Measurements from ENCODE around the gene DNAJC5. TPM values are rescaled to one million over a fixed set of nuclear protein-coding genes. Genes with fewer than 3 reads are reported as not detected.

DNAJC5 gene
- total RNA-seq, 1 donor from 2014 or later, result 54.5 TPM

DNA sequence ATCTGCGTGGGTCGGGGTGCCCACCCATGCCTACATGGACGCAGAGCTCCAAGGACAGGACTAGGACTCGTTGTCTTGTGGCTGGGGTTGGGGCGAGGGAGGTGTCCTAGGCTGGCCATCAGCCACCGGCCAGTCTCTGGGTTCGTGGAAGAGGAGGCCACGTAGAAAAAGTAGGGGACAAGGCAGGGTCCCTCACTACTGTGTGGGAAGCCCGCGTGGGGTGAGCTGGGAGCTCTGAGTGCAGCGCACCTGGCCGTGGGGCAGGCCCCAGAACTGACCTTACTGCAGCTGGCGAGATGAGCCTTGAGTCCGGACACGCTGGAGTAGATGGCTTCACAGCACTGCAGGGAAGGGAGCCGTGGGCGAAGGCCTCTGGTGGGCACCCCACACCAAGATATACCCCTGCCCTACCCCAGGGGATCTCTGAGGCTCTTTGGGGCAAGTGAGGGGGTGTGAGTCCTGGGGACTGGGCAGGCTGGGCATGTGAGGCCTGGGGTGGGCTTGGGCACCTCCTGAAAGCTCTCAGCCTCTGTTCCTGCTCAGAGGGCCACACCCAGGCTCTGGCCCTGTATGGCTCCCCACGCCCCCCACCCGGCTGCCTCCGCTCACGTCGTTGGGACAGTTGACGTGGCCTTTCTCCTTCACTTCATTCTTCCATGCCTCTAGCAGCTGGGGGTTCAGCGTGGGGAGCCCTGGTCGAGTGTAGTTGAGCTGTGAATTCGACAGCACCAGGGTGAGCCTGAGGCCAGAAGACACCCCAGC, 66.9 kb downstream of the DNAJC5 start:
- DNase-seq, result no peak
- TF ChIP-seq, protein P1, sequence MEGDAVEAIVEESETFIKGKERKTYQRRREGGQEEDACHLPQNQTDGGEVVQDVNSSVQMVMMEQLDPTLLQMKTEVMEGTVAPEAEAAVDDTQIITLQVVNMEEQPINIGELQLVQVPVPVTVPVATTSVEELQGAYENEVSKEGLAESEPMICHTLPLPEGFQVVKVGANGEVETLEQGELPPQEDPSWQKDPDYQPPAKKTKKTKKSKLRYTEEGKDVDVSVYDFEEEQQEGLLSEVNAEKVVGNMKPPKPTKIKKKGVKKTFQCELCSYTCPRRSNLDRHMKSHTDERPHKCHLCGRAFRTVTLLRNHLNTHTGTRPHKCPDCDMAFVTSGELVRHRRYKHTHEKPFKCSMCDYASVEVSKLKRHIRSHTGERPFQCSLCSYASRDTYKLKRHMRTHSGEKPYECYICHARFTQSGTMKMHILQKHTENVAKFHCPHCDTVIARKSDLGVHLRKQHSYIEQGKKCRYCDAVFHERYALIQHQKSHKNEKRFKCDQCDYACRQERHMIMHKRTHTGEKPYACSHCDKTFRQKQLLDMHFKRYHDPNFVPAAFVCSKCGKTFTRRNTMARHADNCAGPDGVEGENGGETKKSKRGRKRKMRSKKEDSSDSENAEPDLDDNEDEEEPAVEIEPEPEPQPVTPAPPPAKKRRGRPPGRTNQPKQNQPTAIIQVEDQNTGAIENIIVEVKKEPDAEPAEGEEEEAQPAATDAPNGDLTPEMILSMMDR (IDR thresholded peaks at IDR 0.05), result no peak
- H3K4me3 ChIP-seq, result no peak overlapping the region
- no peaks in the 10 kb centered on the region for H3K9me3 ChIP-seq
- no peaks in the 10 kb centered on the region for H3K27me3 ChIP-seq (ENCODE audit: low read depth)
- no peak for ATAC-seq
- H3K36me3 ChIP-seq, result peaks cover 47% of the 10 kb centered on the region
- H3K4me1 ChIP-seq, result peaks cover 10% of the 10 kb centered on the region
- no peak overlapping the region for H3K27ac ChIP-seq
- intact Hi-C loops (cut with DNase I), result no loop called here

DNA sequence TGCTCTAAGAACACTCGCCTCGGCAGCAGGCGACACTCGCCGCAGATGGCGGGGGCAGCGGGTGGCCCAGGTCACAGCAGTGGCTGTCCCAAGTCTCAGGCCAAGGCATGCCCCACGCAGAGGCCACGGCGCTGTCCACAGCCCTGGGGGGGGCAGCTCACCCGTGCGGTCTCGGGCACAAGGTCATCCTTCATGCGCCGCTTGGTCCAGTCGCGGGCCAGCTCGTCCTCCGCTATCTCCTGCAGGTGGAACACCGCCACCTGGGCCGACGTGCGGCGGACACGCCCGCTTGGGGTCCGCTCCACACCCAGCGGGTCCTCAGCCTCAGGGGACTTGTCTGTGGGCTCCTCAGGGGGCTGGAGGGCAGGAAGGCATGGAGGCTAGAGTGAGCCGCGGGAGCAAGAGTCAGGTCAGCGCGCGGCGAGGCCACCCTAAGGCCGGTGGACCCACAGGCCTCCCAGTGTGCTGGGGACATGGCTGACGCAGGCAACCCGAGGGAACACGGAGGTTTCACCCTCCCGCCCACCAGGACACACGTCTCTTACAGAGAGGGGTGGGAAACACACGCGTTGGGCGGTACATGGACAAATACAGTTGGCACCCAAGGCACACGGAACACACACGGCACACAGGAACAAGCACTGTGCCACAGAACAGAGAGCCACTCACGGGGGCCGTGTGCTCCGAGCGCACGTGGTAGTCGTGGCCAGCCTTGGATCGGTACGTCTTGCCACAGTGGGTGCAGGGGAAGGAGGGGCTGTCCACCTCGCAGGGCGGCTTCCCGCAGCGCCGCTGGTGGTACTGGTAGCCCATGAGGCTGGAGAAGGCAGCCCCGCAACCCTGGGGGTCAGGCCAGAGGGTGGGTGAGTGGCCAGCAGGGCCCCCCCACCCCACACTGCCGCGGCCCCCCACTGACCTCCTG, 67.8 kb downstream of the DNAJC5 start:
- Histone ChIP-seq H3K27me3 (ENCODE audit: low read depth) (no peaks in the 10 kb centered on the region), H3K36me3 (peaks cover 55% of the 10 kb centered on the region), H3K4me3 (no peak overlapping the region), H3K4me1 (peaks cover 3% of the 10 kb centered on the region), H3K27ac (no peak overlapping the region), H3K9me3 (no peaks in the 10 kb centered on the region)
- DNase-seq (no peak), ATAC-seq (peak in 1 of 2 donors; percentile 4)
- intact Hi-C loops (cut with DNase I), result no loop called here
- TF ChIP-seq, protein P1 (IDR thresholded peaks at IDR 0.05), result no peak

DNA sequence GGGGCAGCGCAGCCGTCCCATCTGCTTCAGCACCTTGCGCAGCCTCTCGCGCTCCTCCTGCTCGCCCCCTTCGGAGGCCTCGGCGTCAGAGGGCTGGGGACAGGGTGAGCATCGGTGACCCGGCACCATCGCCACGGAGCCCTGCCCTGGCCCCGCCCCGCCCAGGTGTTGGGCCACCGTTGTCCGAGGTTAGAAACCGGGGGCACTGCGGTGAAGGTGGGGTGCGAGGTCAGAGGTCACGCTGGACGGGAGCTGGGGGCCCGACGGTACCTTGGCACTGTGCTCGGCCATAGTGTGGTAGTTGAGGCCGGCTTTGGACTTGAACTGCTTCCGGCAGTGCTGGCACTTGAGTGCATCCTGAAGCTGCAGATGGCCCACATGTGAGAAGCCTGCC, 68.4 kb downstream of the DNAJC5 start:
- Histone ChIP-seq H3K4me3 (no peak overlapping the region), H3K4me1 (peaks cover under 1% of the 10 kb centered on the region), H3K9me3 (no peaks in the 10 kb centered on the region), H3K27me3 (ENCODE audit: low read depth) (no peaks in the 10 kb centered on the region), H3K27ac (no peak overlapping the region), H3K36me3 (peaks cover 62% of the 10 kb centered on the region)
- TF ChIP-seq, protein P1 (IDR thresholded peaks at IDR 0.05), result no peak
- no peak for DNase-seq
- intact Hi-C loops (cut with DNase I), result no loop called here
- ATAC-seq, result peak; percentile 3 to 6

DNA sequence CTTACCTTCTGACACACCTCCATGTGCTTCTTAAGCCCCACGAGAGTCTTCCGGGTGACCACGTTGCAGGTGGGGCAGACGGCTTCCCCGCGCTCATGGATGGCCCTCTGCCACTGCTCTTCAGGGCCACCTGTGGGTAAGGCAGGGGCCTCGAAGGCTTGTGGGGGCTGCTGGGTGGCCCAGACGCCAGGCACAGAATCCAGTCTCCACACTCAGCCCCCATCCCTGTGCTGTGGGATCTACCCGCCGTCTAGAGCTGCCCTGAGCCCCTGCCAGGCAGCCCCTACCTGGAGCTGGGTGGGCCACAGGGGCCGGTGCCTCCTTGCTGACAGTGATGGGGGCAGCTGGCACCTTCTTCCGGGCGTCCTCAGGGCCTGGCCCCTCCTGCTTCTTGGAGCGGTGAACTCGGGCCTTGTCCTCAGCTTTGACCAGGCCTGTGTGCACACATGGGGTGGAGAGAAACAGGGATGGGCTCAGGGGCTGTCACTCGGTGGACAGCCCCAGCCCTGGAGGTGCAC, 68.9 kb downstream of the DNAJC5 start:
- TF ChIP-seq, protein P1 (IDR thresholded peaks at IDR 0.05), result no peak
- ATAC-seq (peak in 1 of 2 donors; percentile 2), DNase-seq (no peak)
- no peaks in the 10 kb centered on the region for H3K9me3 ChIP-seq
- peaks cover 6% of the 10 kb centered on the region for H3K4me1 ChIP-seq
- no peaks in the 10 kb centered on the region for H3K27me3 ChIP-seq (ENCODE audit: low read depth)
- no peak overlapping the region for H3K4me3 ChIP-seq
- H3K36me3 ChIP-seq, result peaks cover 63% of the 10 kb centered on the region
- intact Hi-C loops (cut with DNase I), result no loop called here
- H3K27ac ChIP-seq, result no peak overlapping the region

DNA sequence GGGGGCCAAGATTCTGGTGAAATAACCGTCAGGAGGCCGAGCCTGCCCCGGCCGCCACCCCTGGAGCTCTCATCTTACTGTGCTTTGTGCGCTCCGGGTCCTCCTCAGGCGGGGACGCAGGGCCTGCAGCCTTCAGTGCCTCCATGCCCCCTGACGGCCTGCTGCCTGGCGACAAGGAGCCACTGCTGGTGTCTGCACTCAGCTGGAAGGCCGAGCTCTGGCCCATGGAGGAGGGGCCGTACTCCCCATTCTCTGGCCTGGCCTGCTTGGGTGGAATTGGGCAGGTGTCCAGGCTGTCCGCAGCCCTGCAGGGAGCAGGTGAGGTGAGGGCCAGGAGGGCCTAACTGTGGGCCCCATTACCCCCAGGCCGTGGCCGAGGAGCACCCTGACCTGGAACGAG, 69.5 kb downstream of the DNAJC5 start:
- Histone ChIP-seq H3K4me3 (no peak overlapping the region), H3K27me3 (ENCODE audit: low read depth) (no peaks in the 10 kb centered on the region), H3K27ac (no peak overlapping the region), H3K9me3 (no peaks in the 10 kb centered on the region), H3K36me3 (peaks cover 63% of the 10 kb centered on the region), H3K4me1 (peaks cover 9% of the 10 kb centered on the region)
- TF ChIP-seq, protein P1 (IDR thresholded peaks at IDR 0.05), result no peak
- no peak for ATAC-seq
- DNase-seq, result no peak
- intact Hi-C loops (cut with DNase I), result no loop called here

Data from lower lobe of right lung (tissue), 2 donors.